K562 (cell line): ENCODE results near the gene ESPN. TPM values are rescaled to one million over a fixed set of nuclear protein-coding genes. Genes with fewer than 3 reads are reported as not detected.

Source experiments
- ATAC-seq: fragments of 200-7000 bp; cut with Tn5 transposase; 3 replicates; pipeline ENCODE4 v1.9.1; 2020; ENCODE audit warnings: moderate library complexity
- BruUV-seq: library from RNA; stranded (reverse); fragments of 400-500 nt; replicated peaks from 2 replicates; lab custom pipeline; 2021; lab: Mats Ljungman, UMichigan
- CTCF ChIA-PET: fragments of 300-600 bp; formaldehyde crosslinking; extraction: SDS; loops from one replicate; lab custom pipeline; 2021; ENCODE audit warnings: low intra/inter-chr PET ratio; lab: Yijun Ruan, JAX
- POLR2A ChIA-PET: fragments of 300-600, 350-650 bp; sonication (Branson Sonifier 250); formaldehyde crosslinking; extraction: SDS; loops from one replicate; lab custom pipeline; 2021; ENCODE audit warnings: antibody characterized with exemption, inconsistent platforms; lab: Yijun Ruan, JAX
- DNase-seq, 4 experiments: peaks; one replicate each; pipeline versions ENCODE4 v3.0.0 to v3.0.0-alpha.2; 2011 to 2018; ENCODE audit warnings: low spot score in 3 of 4, mixed read lengths in 3 of 4; ENCODE audit errors: extremely low read depth in 1 of 4
- FAIRE-seq: peaks from 2 replicates; lab custom pipeline; 2011; peaks lifted over from hg19 to GRCh38; lab: Jason Lieb, UNC
- H2AFZ ChIP-seq: 2 replicates; pipeline ENCODE4 v1.6.0; 2011; ENCODE audit warnings: low read depth, low read length, control low read depth, inconsistent platforms
- H3K27ac ChIP-seq: fragments of 200-600 bp; 3 replicates; pipeline ENCODE4 v1.8.0; 2011; ENCODE audit warnings: low read depth, mild to moderate bottlenecking, control low read depth, inconsistent platforms, low read length, moderate library complexity, mixed read lengths; ENCODE audit errors: extremely low read depth
- H3K27me3 ChIP-seq, 2 experiments: fragments of 300-600 bp in 1 of 2; 2 replicates in 1 of 2; 3 replicates in 1 of 2; pipeline versions ENCODE4 v1.6.0 to v1.8.0; 2011; ENCODE audit warnings: inconsistent platforms in 2 of 2, low read length in 2 of 2, mild to moderate bottlenecking in 1 of 2, mixed read lengths in 1 of 2, moderate library complexity in 1 of 2; ENCODE audit not compliant: control insufficient read depth in 2 of 2, insufficient read depth in 2 of 2
- H3K36me3 ChIP-seq: fragments of 300-600 bp; 3 replicates; pipeline ENCODE4 v1.8.0; 2011; ENCODE audit warnings: mild to moderate bottlenecking, low read length, inconsistent platforms; ENCODE audit not compliant: control insufficient read depth, insufficient read depth
- H3K4me1 ChIP-seq, 2 experiments: fragments of 200-600 bp in 1 of 2; replicated peaks in 1 of 2; 2 replicates in 1 of 2; 3 replicates in 1 of 2; pipeline versions ENCODE4 v1.5.1 to v1.8.0; 2011; ENCODE audit warnings: inconsistent platforms in 2 of 2, low read length in 2 of 2, mild to moderate bottlenecking in 1 of 2, mixed read lengths in 1 of 2, moderate library complexity in 1 of 2; ENCODE audit not compliant: control insufficient read depth in 2 of 2, insufficient read depth in 2 of 2
- H3K4me2 ChIP-seq: 2 replicates; pipeline ENCODE4 v1.6.1; 2011; ENCODE audit warnings: low read length, control low read depth, inconsistent platforms, mixed read lengths; ENCODE audit not compliant: insufficient read depth
- H3K4me3 ChIP-seq: fragments of 200-600 bp; sonication (generic), shearing (Covaris generic); 2 replicates; pipeline ENCODE4 v1.5.1; 2016; ENCODE audit warnings: control low read depth, inconsistent platforms
- H3K79me2 ChIP-seq: fragments of 200-600 bp; 3 replicates; pipeline ENCODE4 v1.8.0; 2011; ENCODE audit warnings: low read length, inconsistent platforms; ENCODE audit not compliant: control insufficient read depth, insufficient read depth
- H3K9ac ChIP-seq, 2 experiments: 2 replicates each; pipeline versions ENCODE4 v1.6.0 to v1.6.1; 2011; ENCODE audit warnings: low read depth in 2 of 2, low read length in 2 of 2, control low read depth in 1 of 2, inconsistent platforms in 1 of 2, mild to moderate bottlenecking in 1 of 2, mixed read lengths in 1 of 2; ENCODE audit not compliant: insufficient read depth in 1 of 2
- H3K9me1 ChIP-seq: one replicate; pipeline ENCODE4 v1.6.0; 2011; ENCODE audit warnings: inconsistent platforms, mild to moderate bottlenecking, low read length, moderate library complexity; ENCODE audit not compliant: control insufficient read depth, insufficient read depth
- H3K9me3 ChIP-seq: replicated peaks from 2 replicates; pipeline ENCODE4 v1.5.1; 2011; ENCODE audit warnings: low read depth, low read length, inconsistent platforms; ENCODE audit not compliant: control insufficient read depth, insufficient read depth
- H4K20me1 ChIP-seq: replicated peaks from 2 replicates; pipeline ENCODE4 v1.6.1; 2011; ENCODE audit warnings: low read length, inconsistent platforms, mixed read lengths; ENCODE audit not compliant: control insufficient read depth, insufficient read depth
- FIP1L1 ChIP-seq: fragments of 200-400 bp; formaldehyde crosslinking; IDR thresholded peaks from 2 replicates; pipeline ENCODE4 v1.6.1; 2018; ENCODE audit warnings: mild to moderate bottlenecking, low read depth, low read length; ENCODE audit not compliant: poor library complexity, severe bottlenecking
- WGBS: fragments of 100-300 bp; shearing (Covaris generic); methylation state at CpG from one replicate; pipeline ENCODE4 v1.1.6; 2016; ENCODE audit warnings: low coverage, mixed read lengths; ENCODE audit not compliant: insufficient coverage; ENCODE audit errors: missing lambda C conversion rate; 5-methylcytosine and 5-hydroxymethylcytosine counted together
- in situ Hi-C: fragments of 300-500 bp; cut with MboI; formaldehyde crosslinking; loops from 4 replicates; pipeline ENCODE4 v1.15.0; 2018; ENCODE audit warnings: inconsistent platforms, mixed read lengths
- intact Hi-C: fragments of 100-400 bp; cut with micrococcal nuclease; formaldehyde crosslinking; loops from 2 replicates; pipeline ENCODE4 v1.14.2; 2022
- polyA plus RNA-seq, 8 experiments: library from polyadenylated mRNA; depleted of rRNA in 4 of 8; stranded (reverse) in 5 of 8; unstranded in 3 of 8; fragments of >200 nt; fragmentation: Nextera tagmentation in 2 of 8; fragmentation: Illumina TruSeq in 1 of 8; extraction: Ambion mirVana in 2 of 8; extraction: Trizol in 1 of 8; gene quantifications; 2 replicates each; pipeline versions ENCODE4 v1.2.1 to v1.2.3, GENCODE V29; 2011 to 2014; ENCODE audit warnings: inconsistent platforms in 1 of 8, missing spikeins in 1 of 8
- total RNA-seq, 7 experiments: library from RNA; depleted of rRNA in 6 of 7; stranded (reverse); fragments of >200 nt in 6 of 7; fragmentation: Illumina TruSeq in 2 of 7; extraction: Trizol in 2 of 7; gene quantifications; 2 replicates each; pipeline versions ENCODE4 v1.2.1 to v1.2.3, GENCODE V29; 2011 to 2021; ENCODE audit warnings: low replicate concordance in 1 of 7
- TF ChIP-seq, protein P1 (sequence below): fragments of 250-450 bp; sonication (Bioruptor Pico); IDR thresholded peaks from 2 replicates; pipeline ENCODE4 v1.4.0; 2020; ENCODE audit warnings: mild to moderate bottlenecking

Gene ESPN
- total and polyA plus RNA-seq, 9 of the 15 experiments (the other 6 are each of a cell fraction or from before 2014, with no cell fraction given), result 0.07 to 1.2 (median 0.45) TPM; not detected in 3

DNA sequence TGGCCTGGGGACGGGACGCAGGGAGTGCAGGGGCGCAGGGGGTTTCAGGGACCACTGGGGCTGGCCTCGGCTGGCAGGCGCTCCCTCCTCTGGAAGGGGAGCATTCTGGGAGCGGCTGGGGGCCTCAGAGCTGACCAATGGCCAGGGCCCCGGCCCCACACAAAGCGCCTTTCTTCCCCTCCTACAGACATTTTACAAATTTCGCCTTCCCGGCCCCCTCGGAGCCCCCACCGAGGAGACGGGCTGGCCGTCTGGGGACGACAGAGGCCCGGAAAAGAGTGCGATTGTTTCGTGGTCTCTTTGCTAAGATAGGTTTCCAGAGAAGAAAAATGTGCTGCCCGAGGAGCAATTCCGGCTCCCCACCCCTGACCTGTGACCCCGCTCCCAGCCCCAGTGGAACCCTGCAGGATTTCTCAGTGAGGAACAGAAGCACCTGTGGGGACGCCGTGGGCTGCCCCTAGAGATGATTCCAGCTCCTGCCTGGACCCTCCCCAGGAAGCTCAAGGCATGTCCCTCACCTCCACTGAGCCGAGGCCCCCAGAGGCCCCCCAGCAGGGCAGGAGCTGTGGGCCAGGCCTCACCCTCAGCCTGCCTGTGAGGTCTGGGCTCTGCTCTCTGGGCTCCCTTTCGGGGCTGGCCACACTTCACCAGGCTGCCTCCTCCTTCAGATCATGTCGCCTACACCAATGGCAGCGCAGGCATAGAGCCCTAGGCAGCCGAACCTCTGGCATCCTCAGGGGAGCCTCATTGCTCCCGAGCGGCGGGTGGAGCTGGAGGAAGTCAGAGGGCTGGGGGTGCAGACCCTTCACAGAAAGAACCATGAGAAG, 81.8 kb downstream of the ESPN start:
- CTCF ChIA-PET, result no interaction called here
- no peaks in the 10 kb centered on the region for H3K9me1 ChIP-seq
- DNase-seq, result no peak
- peak overlapping the region in 1 of 2 experiments; percentile 54; a peak in 2 of 4 replicates for H3K9ac ChIP-seq
- peaks cover 0 to 53% of the 10 kb centered on the region in 2 experiments; a peak in 2 of 5 replicates for H3K4me1 ChIP-seq
- H3K36me3 ChIP-seq, result no peaks in the 10 kb centered on the region
- no peak overlapping the region for H3K27ac ChIP-seq
- intact Hi-C loops, result no loop called here
- in situ Hi-C loops, result no loop called here
- H3K4me3 ChIP-seq, result no peak overlapping the region
- no peak overlapping the region for H3K4me2 ChIP-seq
- TF ChIP-seq FIP1L1, result peak; percentile 34
- TF ChIP-seq, protein P1, sequence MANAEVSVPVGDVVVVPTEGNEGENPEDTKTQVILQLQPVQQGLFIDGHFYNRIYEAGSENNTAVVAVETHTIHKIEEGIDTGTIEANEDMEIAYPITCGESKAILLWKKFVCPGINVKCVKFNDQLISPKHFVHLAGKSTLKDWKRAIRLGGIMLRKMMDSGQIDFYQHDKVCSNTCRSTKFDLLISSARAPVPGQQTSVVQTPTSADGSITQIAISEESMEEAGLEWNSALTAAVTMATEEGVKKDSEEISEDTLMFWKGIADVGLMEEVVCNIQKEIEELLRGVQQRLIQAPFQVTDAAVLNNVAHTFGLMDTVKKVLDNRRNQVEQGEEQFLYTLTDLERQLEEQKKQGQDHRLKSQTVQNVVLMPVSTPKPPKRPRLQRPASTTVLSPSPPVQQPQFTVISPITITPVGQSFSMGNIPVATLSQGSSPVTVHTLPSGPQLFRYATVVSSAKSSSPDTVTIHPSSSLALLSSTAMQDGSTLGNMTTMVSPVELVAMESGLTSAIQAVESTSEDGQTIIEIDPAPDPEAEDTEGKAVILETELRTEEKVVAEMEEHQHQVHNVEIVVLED (CRISPR knock-in tag), result no peak
- POLR2A ChIA-PET, result interaction anchor here (0.6 to 6.1 kb wide), 13 partner anchors 11 to 145 kb away, joined by 3 to 57 read pairs (median 3); partner anchors contain the start of genes NOL9 and TAS1R1
- peaks cover 36% of the 10 kb centered on the region for H4K20me1 ChIP-seq
- no peaks in the 10 kb centered on the region for H3K9me3 ChIP-seq
- peaks cover 78 to 98% of the 10 kb centered on the region in 2 experiments for H3K27me3 ChIP-seq
- FAIRE-seq, result no peak
- WGBS, result 9% methylated on average over 30 of the region's 31 CpGs
- no peak for ATAC-seq
- no peak overlapping the region for H2AFZ ChIP-seq
- BruUV-seq, result no TSS peak
- H3K79me2 ChIP-seq, result no peaks in the 10 kb centered on the region
